GM18870 (cell line): ENCODE results near the gene FOLR3.
"Not testable (repeated sequence)": the region's sequence is repeated elsewhere in the genome, so short reads cannot be mapped to it uniquely, and the experiment has no call there.

Experiments used
- ATAC-seq: cut with Tn5 transposase; IDR thresholded peaks from one replicate; pipeline ENCODE4 v1.9.1; 2021; ENCODE audit warnings: moderate library complexity; ENCODE audit not compliant: unreplicated experiment

FOLR3 gene

DNA sequence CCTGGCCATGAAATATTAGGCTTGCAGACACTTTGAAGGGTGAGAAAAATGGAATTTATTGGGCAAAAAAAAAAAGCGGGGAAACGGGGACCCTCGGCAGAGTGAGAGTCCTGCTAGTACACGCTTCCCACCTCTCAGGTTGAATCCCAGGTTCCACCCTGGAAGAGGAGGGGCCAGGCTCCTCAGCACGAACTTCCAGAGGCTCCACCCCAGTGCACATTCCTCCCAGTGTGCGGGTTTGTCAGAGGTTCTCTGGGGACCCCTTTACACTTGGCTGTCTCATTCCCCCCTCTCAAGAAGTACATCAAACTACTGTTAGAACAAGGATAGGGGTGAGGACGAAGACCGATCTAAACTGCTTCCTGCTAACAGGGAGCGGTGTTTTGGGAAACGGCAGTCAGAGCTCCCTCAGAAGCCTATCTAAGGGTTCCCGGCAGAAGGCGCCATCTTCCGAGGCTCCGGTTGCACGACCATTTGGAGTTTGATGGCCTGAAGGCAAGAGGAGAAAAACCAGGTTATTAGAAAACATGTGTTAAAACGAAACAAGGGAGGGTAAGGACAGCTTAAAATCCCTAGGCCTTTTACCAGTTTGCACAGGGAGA, 27.5 kb downstream of the FOLR3 start:
- ATAC-seq = no peak

DNA sequence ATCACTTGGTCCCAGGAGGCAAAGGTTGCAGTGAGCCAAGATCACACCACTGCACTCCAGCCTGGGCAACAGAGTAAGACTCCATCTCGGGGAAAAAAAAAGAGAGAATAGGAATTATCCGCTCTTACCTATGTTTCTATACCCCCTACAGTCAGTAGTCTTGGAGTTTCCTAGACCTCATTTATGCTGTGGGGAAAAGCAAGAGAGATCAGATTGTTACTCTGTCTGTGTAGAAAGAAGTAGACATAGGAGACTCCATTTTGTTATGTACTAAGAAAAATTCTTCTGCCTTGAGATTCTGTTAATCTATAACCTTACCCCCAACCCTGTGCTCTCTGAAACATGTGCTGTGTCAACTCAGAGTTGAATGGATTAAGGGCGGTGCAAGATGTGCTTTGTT, 28.7 kb downstream of the FOLR3 start:
- ATAC-seq = not testable (repeated sequence)

DNA sequence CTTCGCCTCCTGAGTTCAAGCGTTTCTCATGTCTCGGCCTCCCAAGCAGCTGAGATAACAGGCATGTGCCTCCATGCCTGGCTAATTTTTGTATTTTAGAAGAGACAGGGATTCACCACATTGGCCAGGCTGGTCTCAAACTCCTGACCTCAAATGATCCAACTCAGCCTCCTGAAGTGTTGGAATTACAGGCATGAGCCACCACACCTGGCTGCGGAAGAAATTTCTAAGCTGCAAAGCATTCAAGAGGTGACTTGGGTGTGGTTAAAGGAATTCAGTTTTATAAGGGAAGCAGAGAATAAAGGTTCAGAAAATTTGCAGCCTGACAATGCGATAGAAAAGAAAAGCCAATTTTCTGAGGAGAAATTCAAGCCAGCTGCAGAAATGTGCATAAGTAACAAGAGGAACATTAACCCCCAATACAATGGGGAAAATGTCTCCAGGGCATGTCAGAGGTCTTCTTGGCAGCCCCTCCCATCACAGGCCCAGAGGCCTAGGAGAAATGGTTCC, 33.6 kb downstream of the FOLR3 start:
- not testable (repeated sequence) for ATAC-seq

DNA sequence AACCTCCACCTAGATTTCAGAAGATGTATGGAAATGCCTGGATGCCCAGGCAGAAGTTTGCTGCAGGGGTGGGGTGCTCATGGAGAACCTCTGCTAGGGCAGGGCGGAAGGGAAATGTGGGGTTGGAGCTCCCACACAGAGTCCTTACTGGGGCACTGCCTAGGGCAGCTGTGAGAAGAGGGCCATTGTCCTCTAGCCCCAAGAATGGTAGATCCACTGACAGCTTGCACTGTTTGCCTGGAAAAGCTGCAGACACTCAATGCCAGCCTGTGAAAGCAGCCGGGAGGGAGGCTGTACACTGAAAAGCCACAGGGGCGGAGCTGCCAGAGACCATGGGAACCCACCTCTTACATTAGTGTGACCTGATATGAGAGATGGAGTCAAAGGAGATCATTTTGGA, 34.2 kb downstream of the FOLR3 start:
- ATAC-seq = not testable (repeated sequence)

DNA sequence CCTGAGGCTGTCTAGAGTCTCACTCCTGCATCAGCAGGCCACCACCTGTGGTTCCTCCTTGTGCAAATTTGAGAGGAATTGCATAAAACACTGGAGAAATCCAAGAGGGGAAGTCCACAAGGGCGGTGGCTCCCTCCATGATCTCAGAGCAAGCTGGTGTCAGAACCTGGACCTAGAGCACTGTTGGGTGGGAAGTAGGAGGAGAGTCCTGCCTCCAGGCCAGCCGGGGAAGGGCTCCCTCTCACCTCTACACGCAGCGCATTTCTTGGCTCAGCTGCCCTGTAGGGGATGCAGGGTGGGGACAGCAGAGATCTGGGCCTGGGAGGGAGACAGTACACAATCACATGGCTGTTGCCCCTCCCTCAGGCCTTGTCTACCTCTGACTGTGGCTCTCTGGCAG, 36.5 kb downstream of the FOLR3 start:
- not testable (repeated sequence) for ATAC-seq

DNA sequence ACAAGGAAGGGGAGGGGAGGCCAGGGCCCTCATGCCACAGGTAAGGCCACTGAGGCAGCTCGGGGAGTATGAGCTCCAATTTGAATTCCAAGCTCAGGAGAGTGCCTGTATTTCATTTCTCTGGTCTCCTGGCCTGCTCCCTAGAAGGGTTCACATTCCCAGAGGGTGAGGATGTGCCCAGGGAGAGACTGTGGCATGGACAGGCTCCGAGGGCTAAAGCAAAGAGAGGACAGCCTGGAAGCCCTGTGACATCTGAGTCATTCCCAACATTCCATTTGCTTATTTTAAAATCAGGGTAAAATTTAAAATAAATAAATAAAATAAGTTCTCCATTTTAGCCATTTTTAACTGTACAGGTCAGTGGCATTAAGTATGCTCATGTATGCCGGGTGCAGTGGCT, 37.8 kb downstream of the FOLR3 start:
- ATAC-seq = no peak

DNA sequence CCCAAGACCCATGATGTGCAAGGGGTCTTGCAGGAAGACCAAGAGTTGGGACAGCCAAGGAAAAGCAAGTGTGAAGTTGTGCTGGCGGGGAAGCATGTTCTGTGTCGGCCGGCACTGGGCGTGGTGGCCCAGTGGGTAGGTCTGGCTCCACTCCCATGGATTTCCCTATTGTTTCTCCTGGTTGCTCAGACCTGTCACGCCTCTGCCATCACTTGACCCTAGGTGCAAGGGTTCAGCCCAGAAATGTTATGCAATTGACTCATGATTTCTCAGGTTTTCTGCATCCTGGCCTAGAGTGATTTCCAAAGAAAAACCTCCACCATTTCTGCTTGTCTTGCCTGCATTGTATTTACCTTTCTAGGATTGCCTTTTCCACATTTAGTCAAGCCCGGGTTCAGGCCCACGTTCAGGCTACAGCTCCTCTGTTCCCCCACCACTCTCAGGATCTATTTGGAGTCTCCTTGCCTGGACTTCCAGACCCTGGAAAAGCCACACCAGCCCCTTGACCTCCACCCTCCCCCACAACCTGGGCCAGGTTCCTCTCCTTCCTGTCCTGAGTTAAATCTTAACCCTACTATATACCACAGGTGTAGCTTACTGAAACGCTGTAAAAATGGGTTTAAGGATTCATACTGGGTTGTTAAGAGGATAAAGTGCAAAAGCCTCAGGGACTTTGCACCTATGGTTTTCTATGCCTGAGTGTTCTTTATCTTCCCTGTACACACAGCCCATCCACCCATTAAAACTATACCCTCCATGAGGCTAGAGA, 39.0 kb downstream of the FOLR3 start:
- ATAC-seq = no peak

DNA sequence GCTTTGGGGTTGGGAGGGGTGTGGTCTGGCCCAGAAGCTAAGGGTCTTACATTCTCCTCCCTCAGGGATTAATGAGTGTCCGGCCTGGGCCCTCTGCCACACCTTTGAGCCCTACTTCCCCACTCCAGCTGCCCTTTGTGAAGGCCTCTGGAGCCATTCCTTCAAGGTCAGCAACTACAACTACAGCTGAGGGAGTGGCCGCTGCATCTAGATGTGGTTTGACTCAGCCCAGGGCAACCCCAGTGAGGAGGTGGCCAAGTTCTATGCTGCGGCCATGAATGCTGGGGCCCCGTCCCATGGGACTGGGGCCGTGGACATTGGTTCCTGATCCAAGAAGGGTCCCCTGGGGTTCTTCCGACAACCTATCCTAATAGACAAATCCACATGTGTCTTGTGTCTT, 42.1 kb downstream of the FOLR3 start:
- ATAC-seq = no peak

DNA sequence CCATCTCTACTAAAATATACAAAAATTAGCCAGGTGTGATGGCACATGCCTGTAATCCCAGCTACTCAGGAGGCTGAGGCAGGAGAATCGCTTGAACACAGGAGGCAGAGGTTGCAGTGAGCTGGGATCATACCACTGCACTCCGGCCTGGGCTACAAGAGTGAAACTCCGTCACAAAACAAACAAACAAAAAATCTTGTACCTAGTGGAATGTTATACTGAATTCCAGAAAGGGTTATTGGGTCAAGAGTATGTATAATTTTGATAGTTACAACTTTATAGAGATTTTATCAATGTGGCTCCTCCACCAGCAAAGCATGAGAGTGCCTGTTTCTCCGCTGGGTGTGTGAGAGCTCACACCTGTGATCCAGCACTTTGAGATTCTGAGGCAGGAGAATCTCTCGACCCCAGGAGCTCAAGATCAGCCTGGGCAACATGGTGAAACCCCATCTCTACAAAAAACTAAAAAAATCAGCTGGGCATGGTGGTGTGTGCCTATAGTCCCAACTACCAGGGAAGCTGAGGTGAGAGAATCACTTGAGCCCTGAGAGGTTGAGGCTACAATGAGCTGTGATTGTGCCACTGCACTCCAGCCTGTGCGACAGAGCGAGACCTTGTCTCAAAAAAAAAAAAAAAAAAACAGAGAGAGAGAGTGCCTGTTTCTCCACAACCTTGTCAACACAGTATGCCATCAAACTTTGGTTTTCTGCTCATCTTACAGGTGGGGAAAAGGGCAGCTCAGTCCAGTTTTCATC, 43.7 kb downstream of the FOLR3 start:
- ATAC-seq = no peak

DNA sequence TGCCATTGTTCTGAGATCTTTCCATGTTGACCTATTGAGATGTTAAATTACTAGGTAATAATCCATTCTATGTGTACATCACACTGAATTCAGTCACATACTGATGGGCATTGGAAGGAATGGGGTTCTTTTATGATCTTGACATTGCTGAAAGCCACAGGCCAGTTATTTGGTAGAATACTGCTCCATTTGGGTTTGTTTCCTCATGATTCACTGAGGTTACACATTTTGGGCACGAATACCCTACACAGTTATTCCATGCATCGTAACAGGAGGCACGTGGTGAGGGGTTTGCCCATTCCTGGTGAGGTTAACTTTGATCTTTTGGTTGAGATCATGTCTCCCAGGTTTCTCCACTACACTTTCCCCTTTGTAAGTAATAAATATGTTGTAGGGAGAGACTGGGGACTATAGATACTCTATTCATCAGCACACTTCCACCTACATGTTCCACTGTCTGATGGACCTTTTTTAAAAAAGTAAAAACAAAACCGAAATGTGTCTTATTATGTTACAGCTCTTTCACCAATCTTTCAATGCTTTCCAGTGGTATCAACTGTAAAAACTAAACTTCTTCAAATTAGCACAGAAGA, 44.4 kb downstream of the FOLR3 start:
- ATAC-seq = no peak

DNA sequence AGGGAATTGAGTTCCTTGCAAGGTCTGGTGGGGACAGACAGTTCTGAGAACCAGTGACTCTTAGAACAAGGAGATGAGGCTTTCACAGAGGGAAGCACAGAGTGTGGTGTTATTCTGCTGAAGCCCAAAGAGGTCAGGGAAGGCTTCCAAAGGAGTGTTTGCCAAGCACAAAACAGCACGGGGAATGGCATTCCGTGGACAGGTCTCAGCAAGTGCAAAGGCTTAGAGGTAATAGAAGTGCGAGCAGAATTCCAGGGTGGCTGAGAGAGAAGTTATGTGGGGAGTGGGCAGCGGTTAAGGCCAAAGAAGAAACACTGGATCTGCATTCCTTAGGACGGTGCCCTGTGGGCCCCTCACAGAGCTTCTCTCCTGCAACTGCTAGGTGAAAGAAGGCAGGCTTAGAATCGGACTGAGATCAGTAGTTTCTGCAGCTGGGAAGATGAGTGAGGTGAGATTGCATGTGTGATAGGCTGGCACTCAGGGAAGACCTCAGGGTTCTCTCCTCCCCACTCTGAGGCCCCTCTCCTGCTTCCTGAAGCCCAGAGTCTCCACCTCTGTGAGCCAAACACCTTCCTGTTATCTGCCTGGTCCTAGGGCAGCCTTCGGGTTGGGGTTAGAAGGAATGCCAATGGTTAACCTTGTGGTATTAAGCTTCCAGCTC, 45.5 kb downstream of the FOLR3 start:
- not testable (repeated sequence) for ATAC-seq

DNA sequence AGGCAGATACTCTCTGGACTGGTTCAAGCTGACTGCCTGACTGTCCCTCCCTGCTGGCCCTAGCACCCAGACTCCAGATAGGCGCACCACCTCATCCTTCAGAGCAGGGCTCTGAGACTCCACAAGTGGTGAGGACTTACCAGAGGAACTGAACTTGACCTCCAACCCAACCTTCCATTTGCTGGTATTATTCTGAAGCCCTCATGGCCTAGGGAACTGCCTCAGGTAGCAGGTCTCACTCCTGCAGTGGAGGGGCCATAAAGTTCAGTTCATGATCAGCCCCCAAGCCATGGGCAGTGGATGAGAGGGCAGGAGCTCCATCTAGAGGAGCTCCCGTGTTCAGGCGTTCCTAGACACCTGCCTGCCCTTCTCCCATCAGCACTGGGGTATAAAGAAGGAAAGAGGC, 46.0 kb downstream of the FOLR3 start:
- ATAC-seq = not testable (repeated sequence)

DNA sequence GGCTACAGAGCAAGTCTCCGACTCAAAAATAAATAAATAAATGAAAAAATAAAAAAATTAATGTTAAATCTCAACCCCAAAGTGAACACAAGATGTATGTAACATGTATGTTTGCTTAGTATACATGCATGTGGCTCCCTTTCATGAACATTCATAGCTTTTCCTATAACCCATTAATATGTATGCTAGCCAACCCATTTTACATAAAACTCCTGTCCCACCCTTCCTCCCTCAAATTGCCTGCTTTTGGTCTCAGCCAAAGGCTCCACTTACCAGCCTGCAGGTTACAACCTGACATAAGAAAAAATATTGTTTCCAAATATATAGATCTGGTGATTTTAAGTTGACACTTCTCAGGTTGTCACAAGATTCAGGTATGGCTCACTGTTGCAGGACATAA, 52.7 kb downstream of the FOLR3 start:
- ATAC-seq = no peak
